Heart left ventricle (tissue), 16 donors: ENCODE data around the gene FYN. TPM values are rescaled to one million over a fixed set of nuclear protein-coding genes. Genes with fewer than 3 reads are reported as not detected.

Experiments
- ATAC-seq, 4 donors: fragments of 200-7000 bp; cut with Tn5 transposase; one replicate each; pipeline ENCODE4 v1.9.1; 2020 to 2022; ENCODE audit warnings: moderate library complexity in 4 of 4, mild to moderate bottlenecking in 3 of 4, moderate number of reproducible peaks in 1 of 4
- DNase-seq, 5 donors: peaks; one replicate each; pipeline ENCODE4 v3.0.0-alpha.2; 2020
- H3K27ac ChIP-seq, 12 donors: fragments of 200-600 bp; sonication (generic) in 4 of 12; one replicate each; pipeline versions ENCODE4 v1.5.0 to v1.8.0; 2016 to 2022; ENCODE audit warnings: mild to moderate bottlenecking in 2 of 12
- H3K27me3 ChIP-seq, 9 donors: fragments of 200-600 bp; sonication (generic) in 2 of 9; one replicate each; pipeline versions ENCODE4 v1.5.1 to v1.8.0; 2016 to 2022; ENCODE audit warnings: mild to moderate bottlenecking in 3 of 9
- H3K36me3 ChIP-seq, 9 donors: fragments of 200-600 bp; sonication (generic) in 2 of 9; one replicate each; pipeline versions ENCODE4 v1.5.0 to v1.8.0; 2018 to 2022; ENCODE audit warnings: mild to moderate bottlenecking in 2 of 9
- H3K4me1 ChIP-seq, 12 donors: fragments of 200-600 bp; sonication (generic) in 4 of 12; one replicate each; pipeline versions ENCODE4 v1.5.0 to v1.8.0; 2016 to 2022; ENCODE audit warnings: mild to moderate bottlenecking in 3 of 12
- H3K4me3 ChIP-seq, 12 donors: fragments of 200-600 bp; sonication (generic) in 4 of 12; one replicate each; pipeline versions ENCODE4 v1.5.0 to v1.8.0; 2017 to 2022; ENCODE audit warnings: mild to moderate bottlenecking in 9 of 12, moderate library complexity in 4 of 12
- H3K9me3 ChIP-seq, 12 donors: fragments of 200-600 bp; sonication (generic) in 4 of 12; one replicate each; pipeline versions ENCODE4 v1.5.0 to v1.8.0; 2016 to 2022; ENCODE audit warnings: mild to moderate bottlenecking in 1 of 12
- POLR2A ChIP-seq, 2 donors: fragments of 450-650 bp; IDR thresholded peaks; one replicate each; pipeline ENCODE4 v1.6.1; 2017; ENCODE audit warnings: antibody characterized with exemption in 2 of 2, mild to moderate bottlenecking in 2 of 2, moderate library complexity in 2 of 2
- WGBS, 4 donors: extraction: QIAGEN DNeasy Blood & Tissue Kit in 2 of 4; methylation state at CpG; one replicate each; pipeline versions ENCODE4 v1.1.5 to v1.1.7; 2013 to 2018; 5-methylcytosine and 5-hydroxymethylcytosine counted together
- intact Hi-C, 10 donors: fragments of 100-400 bp; cut with DNase I; formaldehyde crosslinking; loops; one replicate each; pipeline versions ENCODE4 v1.11.1 to v1.14.2; 2022
- polyA plus RNA-seq, 2 donors: library from polyadenylated mRNA; stranded (reverse); fragments of 200-250 nt; gene quantifications; one replicate each; pipeline ENCODE4 v1.2.3, GENCODE V29; 2013
- total RNA-seq, 9 donors: library from RNA; depleted of rRNA in 2 of 9; stranded (reverse); fragments of >200 nt in 2 of 9; fragmentation: NEBNext Ultra II Directional in 3 of 9; extraction: Animal tissue kit (Norgen Biotek cat#: 25700) in 3 of 9; gene quantifications; one replicate each; pipeline versions ENCODE4 v1.1.0 to v1.2.4, GENCODE V29; 2016 to 2023
- TF ChIP-seq, protein P1 (sequence below), 12 donors: fragments of 200-600 bp; sonication (generic) in 4 of 12; IDR thresholded peaks; one replicate each; pipeline versions ENCODE4 v1.5.0 to v1.8.0; 2018 to 2022; ENCODE audit warnings: antibody characterized with exemption in 12 of 12, mild to moderate bottlenecking in 5 of 12
- donor health status: ischemic (EF 13 %, LVEDD 7.1; RV severe dilation, severe dysfunction).
- donor health status: healthy with polysubstance abuse.
- donor health status: DM: no; HTN: yes; CAD: no.
- donor health status: DM: no; HTN: no; CAD: no.
- donor health status: ischemic (EF 25% LVEDD 6.9; RV normal size, moderate dysfunction).
- donor health status: ischemic (EF 25% LVEDD 5.7; RV mildly dilated, moderate dysfunction).
- donor health status: healthy.
- donor health status: DM: yes; HTN: yes; CAD: no.
- donor health status: ischemic (EF 35%, LVEDD 5.7; RV mildly dilated, moderate dysfunction).
- donor health status: nonischemic (EF 11% LVEDD 7.7; RV severe dilation, severe dysfunction).
- donor health status: DM: yes; HTN: yes; CAD: no.
- donor health status: PGD.
- donor health status: ischemic (EF 29% LVEDD 5.4; RV normal size, mild dysfunction).
- donor health status: nonischemic (EF 23%, LVEDD 6.1; RV moderate dilation, normal function).

Gene FYN
- total and polyA plus RNA-seq, 11 donors = 14.7 to 72.4 (median 52.3) TPM

DNA sequence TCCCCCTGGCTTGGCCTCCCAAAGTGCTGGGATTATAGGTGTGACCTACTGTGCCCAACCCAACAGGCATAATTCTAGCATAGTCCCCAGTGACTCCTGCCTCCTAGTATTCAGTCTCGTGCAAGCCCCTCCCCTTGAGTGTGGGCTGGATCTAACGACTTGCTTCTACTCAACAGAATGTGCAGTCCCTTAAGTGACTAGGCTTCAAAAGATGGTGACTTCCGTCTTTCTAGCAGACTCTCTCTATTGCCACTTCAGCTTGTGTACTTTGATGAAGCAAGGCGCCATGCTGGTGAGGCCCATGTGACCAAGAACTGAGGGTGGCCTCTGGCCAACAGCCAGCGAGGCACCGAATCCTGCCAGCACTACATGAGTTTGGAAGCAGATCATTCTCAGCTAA lies 157.9 kb downstream of the FYN start:
- no peaks in the 10 kb centered on the region for H3K9me3 ChIP-seq
- 54 to 77% (median 63%) methylated on average over 6 of the region's 6 CpGs for WGBS, 4 donors
- DNase-seq (no peak), ATAC-seq (no peak)
- no peaks in the 10 kb centered on the region for H3K27me3 ChIP-seq
- H3K36me3 ChIP-seq = peaks cover 0 to 65% (median 47%) of the 10 kb centered on the region in 9 donors
- intact Hi-C loops = loop anchor here in 2 of 10 donors (10.0 kb wide), 2 partner anchors 49 to 159 kb away; partner anchors contain the start of gene FYN (in 1 of the 2)
- TF ChIP-seq POLR2A (IDR thresholded peaks at IDR 0.05) = no peak
- TF ChIP-seq, protein P1, sequence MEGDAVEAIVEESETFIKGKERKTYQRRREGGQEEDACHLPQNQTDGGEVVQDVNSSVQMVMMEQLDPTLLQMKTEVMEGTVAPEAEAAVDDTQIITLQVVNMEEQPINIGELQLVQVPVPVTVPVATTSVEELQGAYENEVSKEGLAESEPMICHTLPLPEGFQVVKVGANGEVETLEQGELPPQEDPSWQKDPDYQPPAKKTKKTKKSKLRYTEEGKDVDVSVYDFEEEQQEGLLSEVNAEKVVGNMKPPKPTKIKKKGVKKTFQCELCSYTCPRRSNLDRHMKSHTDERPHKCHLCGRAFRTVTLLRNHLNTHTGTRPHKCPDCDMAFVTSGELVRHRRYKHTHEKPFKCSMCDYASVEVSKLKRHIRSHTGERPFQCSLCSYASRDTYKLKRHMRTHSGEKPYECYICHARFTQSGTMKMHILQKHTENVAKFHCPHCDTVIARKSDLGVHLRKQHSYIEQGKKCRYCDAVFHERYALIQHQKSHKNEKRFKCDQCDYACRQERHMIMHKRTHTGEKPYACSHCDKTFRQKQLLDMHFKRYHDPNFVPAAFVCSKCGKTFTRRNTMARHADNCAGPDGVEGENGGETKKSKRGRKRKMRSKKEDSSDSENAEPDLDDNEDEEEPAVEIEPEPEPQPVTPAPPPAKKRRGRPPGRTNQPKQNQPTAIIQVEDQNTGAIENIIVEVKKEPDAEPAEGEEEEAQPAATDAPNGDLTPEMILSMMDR (IDR thresholded peaks at IDR 0.05) = no peak
- peak overlapping the region in 1 of 12 donors; percentile 55 for H3K27ac ChIP-seq
- H3K4me1 ChIP-seq = peaks cover under 1 to 38% (median 26%) of the 10 kb centered on the region in 12 donors
- no peak overlapping the region for H3K4me3 ChIP-seq

DNA sequence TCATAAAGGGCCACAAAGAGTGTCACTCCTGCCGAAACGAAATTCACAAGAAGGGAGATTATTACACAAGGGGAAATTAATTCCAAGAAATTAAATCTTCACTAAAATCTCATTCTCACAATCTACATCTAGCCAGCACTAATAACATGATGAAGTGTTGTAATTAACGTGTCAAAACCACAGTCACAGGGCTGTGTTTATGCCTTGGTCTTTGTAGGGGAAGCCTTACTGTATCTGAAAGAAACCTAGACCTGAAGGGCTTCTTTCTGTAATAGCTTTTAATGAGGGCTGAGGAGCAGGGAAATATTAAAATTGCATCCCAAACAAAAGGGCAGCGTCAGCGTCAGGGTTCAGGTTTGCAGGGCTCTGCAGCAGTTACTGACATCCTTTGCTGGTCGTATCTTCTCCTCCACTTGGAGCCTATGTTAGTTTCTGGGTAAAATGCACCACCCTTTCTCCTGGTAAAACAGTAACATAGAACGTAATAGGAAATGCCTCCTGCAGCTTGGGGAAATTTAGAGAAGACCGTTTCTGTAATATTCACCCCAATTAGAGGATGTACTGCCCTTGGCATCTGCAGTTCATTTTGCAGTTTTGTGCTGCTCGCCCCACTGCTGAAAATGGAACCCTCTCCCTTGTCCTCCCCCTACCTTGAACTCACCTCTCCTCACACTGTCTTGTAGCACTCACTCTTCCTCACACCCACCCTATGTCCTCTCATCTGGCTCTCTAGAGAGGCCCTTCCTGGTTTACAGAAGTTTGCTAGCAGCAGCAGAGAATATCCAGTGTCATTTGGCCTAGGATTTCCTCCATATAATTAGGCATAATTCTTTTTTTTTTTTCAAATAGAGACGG lies 158.6 kb downstream of the FYN start:
- no peak for ATAC-seq
- no peak overlapping the region for H3K4me3 ChIP-seq

DNA sequence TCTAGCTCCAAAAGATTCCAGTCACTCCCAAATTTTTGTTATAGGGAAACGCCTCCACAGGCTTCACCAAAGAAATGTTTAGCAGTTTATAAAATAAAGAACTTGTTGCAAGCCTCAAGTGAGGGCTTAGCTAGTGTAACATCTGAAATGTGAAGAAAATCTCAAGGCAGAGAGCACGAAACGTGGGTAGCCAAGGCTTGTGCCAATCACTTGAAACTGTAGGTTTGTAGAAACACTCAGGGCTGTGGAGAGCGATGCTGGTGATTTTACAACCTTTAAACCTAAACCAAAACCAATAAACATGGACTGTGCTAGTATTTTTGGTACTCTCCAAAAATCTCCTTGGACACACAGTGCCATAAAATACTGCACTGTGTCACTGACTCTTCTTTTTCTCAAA lies 159.4 kb downstream of the FYN start:
- intact Hi-C loops = loop anchor here in 5 of 10 donors (2.0 to 10.0 kb wide), 4 partner anchors 51 to 161 kb away; partner anchors contain the start of gene FYN (in 5 of the 5)
- H3K27me3 ChIP-seq = no peaks in the 10 kb centered on the region
- no peak for DNase-seq

More for the DNA sequence above, 158.6 kb downstream of the FYN start:
- peaks cover 0 to 62% (median 46%) of the 10 kb centered on the region in 9 donors for H3K36me3 ChIP-seq
- no peaks in the 10 kb centered on the region for H3K9me3 ChIP-seq
- H3K27ac ChIP-seq = peak overlapping the region in 1 of 12 donors; percentile 55
- H3K27me3 ChIP-seq = no peaks in the 10 kb centered on the region
- no peak for TF ChIP-seq POLR2A (IDR thresholded peaks at IDR 0.05)
- TF ChIP-seq, protein P1 (IDR thresholded peaks at IDR 0.05) = no peak
- H3K4me1 ChIP-seq = peaks cover 3 to 45% (median 30%) of the 10 kb centered on the region in 12 donors
- WGBS, 4 donors = 87 to 90% (median 89%) methylated on average over 10 of the region's 10 CpGs
- no peak for DNase-seq
- intact Hi-C loops = loop anchor here in 4 of 10 donors (5.0 to 10.0 kb wide), 3 partner anchors 50 to 160 kb away; partner anchors contain the start of gene FYN (in 4 of the 4)

More for the DNA sequence above, 159.4 kb downstream of the FYN start:
- H3K36me3 ChIP-seq = peaks cover 0 to 54% (median 38%) of the 10 kb centered on the region in 9 donors
- no peaks in the 10 kb centered on the region for H3K9me3 ChIP-seq
- no peak for ATAC-seq
- peaks cover 3 to 50% (median 30%) of the 10 kb centered on the region in 12 donors for H3K4me1 ChIP-seq
- H3K27ac ChIP-seq = peak overlapping the region in 1 of 12 donors; percentile 44
- TF ChIP-seq, protein P1 (IDR thresholded peaks at IDR 0.05) = no peak
- no peak for TF ChIP-seq POLR2A (IDR thresholded peaks at IDR 0.05)
- WGBS, 4 donors = 92 to 95% (median 94%) methylated on average over 4 of the region's 4 CpGs
- H3K4me3 ChIP-seq = no peak overlapping the region
